ENCODE results near the gene ERFL.

The ERFL gene

DNA sequence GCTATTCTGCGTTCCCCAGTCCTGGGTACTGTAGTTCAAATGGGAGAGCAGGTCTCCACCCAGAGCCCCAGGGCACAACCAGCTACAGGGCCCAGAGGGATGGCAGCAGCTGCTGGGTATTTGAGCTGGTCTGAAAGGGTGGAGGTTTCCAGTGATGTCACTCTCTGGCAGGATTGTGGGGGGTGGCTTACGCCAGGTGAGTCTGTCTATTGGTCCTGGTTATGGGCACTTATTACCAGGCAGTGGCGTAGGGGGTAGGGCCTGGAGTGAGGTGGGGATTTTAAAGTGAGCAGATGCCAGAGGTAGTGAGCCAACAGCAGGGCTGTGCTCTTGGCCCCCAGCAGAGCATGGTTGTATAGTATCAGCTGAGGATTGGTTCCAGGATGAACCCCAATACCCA lies 62.0 kb downstream of the ERFL start:
- peaks cover 60 to 71% of the 10 kb centered on the region in 2 donors for H3K36me3 ChIP-seq (ENCODE audit: control insufficient read depth in 1 of 2, insufficient read depth in 2 of 2, low read length in 2 of 2)

DNA sequence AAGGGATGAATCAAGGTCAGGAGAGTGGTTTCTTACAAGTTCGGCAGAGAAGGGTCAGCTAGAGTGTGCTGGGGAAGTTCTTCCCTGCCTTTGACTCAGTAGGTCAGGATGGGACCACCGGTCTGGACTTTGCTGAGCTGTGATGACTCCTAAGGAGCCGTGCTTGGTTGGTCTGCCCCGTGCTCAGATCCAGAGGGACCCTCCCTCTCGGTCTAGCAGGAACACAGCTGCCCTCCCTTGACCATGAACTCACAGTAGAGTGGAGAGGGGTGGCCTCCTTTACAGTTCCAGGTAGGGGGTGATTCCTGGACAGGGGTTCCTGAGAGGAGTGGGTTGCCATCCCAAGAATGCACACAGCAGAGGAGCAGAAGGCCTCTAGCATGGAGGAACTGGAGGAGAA lies 63.9 kb downstream of the ERFL start:
- Histone ChIP-seq H3K27me3 (ENCODE audit: low read depth, low read length) (no peaks in the 10 kb centered on the region), H3K4me3 (ENCODE audit: low read depth in 1 of 2, low read length in 2 of 2) (no peak overlapping the region), H3K36me3 (ENCODE audit: control insufficient read depth in 1 of 2, insufficient read depth in 2 of 2, low read length in 2 of 2) (peaks cover 54 to 62% of the 10 kb centered on the region in 2 donors), H3K4me1 (ENCODE audit: control insufficient read depth in 1 of 2, insufficient read depth in 2 of 2, low read length in 2 of 2) (peaks cover 27 to 39% of the 10 kb centered on the region in 2 donors), H3K9me3 (ENCODE audit: control insufficient read depth in 1 of 2, low read length in 2 of 2) (no peaks in the 10 kb centered on the region), H3K27ac (ENCODE audit: low read length) (peak overlapping the region; percentile 6)

More for the DNA sequence above, 62.0 kb downstream of the ERFL start:
- no peak overlapping the region for H3K27ac ChIP-seq (ENCODE audit: low read length)
- H3K4me1 ChIP-seq (ENCODE audit: control insufficient read depth in 1 of 2, insufficient read depth in 2 of 2, low read length in 2 of 2), result peaks cover 25 to 29% of the 10 kb centered on the region in 2 donors
- H3K27me3 ChIP-seq (ENCODE audit: low read depth, low read length), result no peaks in the 10 kb centered on the region
- H3K9me3 ChIP-seq (ENCODE audit: control insufficient read depth in 1 of 2, low read length in 2 of 2), result no peaks in the 10 kb centered on the region
- no peak overlapping the region for H3K4me3 ChIP-seq (ENCODE audit: low read depth in 1 of 2, low read length in 2 of 2)

DNA sequence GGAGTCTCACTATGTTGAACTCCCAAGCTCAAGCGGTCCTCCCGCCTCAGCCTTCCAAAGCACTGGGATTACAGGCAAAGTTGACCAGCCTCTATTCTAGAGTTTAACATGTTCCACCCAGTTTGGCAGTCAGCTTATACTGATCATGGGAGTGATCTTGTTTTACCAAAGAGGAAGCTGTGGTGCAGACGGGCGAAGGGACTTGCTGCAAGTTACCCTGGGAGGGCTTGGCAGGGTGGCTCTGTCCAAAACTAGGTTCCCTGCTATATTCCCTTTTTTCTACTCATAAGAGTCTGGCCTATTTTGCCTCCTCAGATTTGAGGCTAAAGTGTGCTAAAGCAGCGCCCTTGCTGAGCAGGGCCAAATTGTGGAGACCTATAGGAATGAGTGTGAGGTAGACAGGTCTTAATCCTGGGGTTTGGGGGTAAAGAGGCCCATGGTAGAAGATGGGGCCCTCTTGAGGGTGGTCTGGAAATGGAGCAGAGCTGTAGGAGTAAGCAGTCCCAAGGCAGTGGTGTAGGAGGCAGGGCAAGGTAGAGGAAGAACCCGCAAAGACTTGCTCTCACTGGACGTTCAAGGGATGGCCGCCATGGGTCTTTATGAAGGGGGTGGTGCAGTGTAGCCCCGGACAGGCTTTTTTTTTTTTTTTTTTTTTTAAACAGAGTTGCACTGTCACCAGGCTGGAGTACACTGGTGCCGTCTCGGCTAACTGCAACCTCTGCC lies 64.9 kb downstream of the ERFL start:
- H3K4me3 ChIP-seq (ENCODE audit: low read depth in 1 of 2, low read length in 2 of 2), result no peak overlapping the region
- peaks cover 50 to 52% of the 10 kb centered on the region in 2 donors for H3K36me3 ChIP-seq (ENCODE audit: control insufficient read depth in 1 of 2, insufficient read depth in 2 of 2, low read length in 2 of 2)
- peaks cover 27 to 37% of the 10 kb centered on the region in 2 donors for H3K4me1 ChIP-seq (ENCODE audit: control insufficient read depth in 1 of 2, insufficient read depth in 2 of 2, low read length in 2 of 2)
- no peaks in the 10 kb centered on the region for H3K27me3 ChIP-seq (ENCODE audit: low read depth, low read length)
- no peaks in the 10 kb centered on the region for H3K9me3 ChIP-seq (ENCODE audit: control insufficient read depth in 1 of 2, low read length in 2 of 2)
- no peak overlapping the region for H3K27ac ChIP-seq (ENCODE audit: low read length)

DNA sequence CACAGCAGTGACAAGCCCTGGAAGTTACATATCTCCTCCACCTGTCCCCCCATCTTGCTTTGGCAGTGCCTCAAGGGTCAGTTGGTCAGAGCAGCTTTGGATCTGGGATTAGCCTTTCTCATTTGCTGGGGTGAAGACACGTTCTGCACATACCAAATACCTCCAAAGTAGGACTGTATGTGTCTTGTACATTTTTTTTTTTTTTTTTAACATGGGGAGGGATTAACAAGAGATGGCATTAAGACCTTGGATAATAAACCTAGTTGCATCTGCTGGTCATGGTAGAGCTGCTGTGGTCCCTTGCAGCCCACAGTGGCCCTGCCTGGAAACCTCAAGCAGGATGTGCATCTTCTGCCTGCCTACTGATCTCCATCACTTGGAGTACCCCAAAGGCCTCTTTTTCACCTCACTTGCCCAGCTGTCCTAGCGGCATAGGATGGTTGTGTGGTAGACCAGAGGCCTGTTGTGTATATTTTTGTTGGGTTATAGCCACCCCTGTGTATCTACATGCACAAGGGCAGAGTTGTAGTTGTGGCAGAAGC lies 65.7 kb downstream of the ERFL start:
- H3K9me3 ChIP-seq (ENCODE audit: control insufficient read depth in 1 of 2, low read length in 2 of 2), result no peaks in the 10 kb centered on the region
- H3K4me1 ChIP-seq (ENCODE audit: control insufficient read depth in 1 of 2, insufficient read depth in 2 of 2, low read length in 2 of 2), result peaks cover 22 to 32% of the 10 kb centered on the region in 2 donors
- no peaks in the 10 kb centered on the region for H3K27me3 ChIP-seq (ENCODE audit: low read depth, low read length)
- H3K36me3 ChIP-seq (ENCODE audit: control insufficient read depth in 1 of 2, insufficient read depth in 2 of 2, low read length in 2 of 2), result peaks cover 43 to 46% of the 10 kb centered on the region in 2 donors
- no peak overlapping the region for H3K4me3 ChIP-seq (ENCODE audit: low read depth in 1 of 2, low read length in 2 of 2)
- peak overlapping the region; percentile 98 for H3K27ac ChIP-seq (ENCODE audit: low read length)

DNA sequence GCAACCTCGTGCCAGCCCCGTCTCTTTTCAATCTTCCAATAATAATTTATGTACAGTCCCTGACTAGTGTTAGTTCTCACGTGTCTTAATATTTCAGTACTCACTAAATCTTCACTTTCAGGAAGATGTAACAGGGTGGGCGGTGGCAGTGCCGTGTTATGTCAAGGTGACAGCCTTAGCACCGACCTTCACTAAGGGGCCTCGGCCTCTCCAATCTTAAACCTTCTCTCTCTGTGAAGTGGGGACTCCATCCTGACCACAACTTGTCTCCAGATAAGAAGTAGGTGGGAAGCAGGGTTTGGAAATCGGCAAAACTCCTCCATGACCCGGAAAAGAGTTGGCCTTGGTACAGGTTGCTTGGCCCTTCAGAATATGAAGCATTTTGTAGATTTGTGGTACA lies 66.4 kb downstream of the ERFL start:
- H3K4me3 ChIP-seq (ENCODE audit: low read depth in 1 of 2, low read length in 2 of 2), result peak overlapping the region; percentile 84 to 87
- H3K36me3 ChIP-seq (ENCODE audit: control insufficient read depth in 1 of 2, insufficient read depth in 2 of 2, low read length in 2 of 2), result peaks cover 43 to 46% of the 10 kb centered on the region in 2 donors
- peaks cover 22 to 32% of the 10 kb centered on the region in 2 donors for H3K4me1 ChIP-seq (ENCODE audit: control insufficient read depth in 1 of 2, insufficient read depth in 2 of 2, low read length in 2 of 2)
- H3K27ac ChIP-seq (ENCODE audit: low read length), result peak overlapping the region; percentile 98
- no peaks in the 10 kb centered on the region for H3K9me3 ChIP-seq (ENCODE audit: control insufficient read depth in 1 of 2, low read length in 2 of 2)
- H3K27me3 ChIP-seq (ENCODE audit: low read depth, low read length), result no peaks in the 10 kb centered on the region

DNA sequence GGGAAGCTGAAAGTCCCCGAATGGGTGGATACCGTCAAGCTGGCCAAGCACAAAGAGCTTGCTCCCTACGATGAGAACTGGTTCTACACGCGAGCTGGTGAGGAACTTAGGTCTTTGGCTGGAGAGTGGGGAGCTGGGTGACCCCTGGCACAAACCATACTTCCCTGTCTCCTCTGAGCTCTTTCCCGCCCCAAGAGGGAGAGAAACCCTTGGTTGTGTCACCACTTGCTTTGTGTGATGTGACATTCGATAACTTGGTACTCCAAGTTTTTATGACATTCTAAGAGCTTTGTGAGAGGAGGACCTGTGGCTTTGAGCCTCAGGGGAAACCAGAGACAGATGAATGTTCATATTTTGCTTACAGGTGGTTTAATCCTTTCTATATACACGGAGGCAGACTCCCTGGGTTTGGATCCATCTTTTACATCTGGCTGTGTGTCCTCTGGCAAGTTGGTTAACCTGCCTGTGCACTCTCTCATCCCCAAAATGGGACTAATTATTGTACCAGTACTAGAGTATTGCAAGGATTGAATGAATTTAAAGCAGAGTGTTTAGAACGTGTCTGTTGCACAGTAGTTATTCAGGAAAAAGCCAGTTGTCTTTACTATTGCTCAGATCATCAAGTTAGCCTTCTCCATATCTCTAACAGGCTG lies 67.0 kb downstream of the ERFL start:
- Histone ChIP-seq H3K27ac (ENCODE audit: low read length) (peak overlapping the region; percentile 98), H3K4me1 (ENCODE audit: control insufficient read depth in 1 of 2, insufficient read depth in 2 of 2, low read length in 2 of 2) (peaks cover 22 to 32% of the 10 kb centered on the region in 2 donors), H3K27me3 (ENCODE audit: low read depth, low read length) (no peaks in the 10 kb centered on the region), H3K4me3 (ENCODE audit: low read depth in 1 of 2, low read length in 2 of 2) (peak overlapping the region; percentile 84 to 87), H3K9me3 (ENCODE audit: control insufficient read depth in 1 of 2, low read length in 2 of 2) (no peaks in the 10 kb centered on the region), H3K36me3 (ENCODE audit: control insufficient read depth in 1 of 2, insufficient read depth in 2 of 2, low read length in 2 of 2) (peaks cover 40 to 46% of the 10 kb centered on the region in 2 donors)

DNA sequence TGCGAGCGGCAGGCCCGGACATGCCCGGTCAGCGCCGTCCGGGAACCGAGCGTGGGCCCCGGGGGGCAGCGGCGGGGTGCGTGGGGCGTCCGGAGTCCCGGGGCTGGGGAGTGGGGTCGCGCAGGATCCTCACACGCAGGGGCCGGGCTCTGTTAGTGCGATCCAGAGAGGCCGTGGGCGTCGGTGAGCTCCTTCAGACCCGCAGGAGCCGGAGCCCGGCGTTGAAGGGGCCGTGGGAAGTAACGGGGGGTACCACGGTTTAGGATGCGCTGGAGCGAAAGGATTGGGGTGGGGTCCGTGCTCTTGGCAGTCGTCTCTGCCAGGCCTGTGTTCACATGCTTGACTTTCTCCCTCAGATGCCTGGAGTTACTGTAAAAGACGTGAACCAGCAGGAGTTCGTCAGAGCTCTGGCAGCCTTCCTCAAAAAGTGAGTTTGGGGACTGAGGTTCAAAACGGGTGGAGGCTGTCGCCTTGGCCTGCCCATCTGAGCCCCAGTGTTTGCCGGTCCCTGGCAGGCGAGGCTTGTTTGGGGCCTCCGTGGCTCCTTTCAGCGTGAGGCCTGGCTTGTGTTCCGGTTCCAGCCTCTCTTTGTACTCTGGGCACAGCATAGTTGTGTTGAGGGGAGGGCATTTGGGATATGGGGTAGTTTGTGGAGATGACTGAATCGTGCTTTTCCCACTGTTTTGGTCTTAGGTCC lies 67.7 kb downstream of the ERFL start:
- peaks cover 22 to 32% of the 10 kb centered on the region in 2 donors for H3K4me1 ChIP-seq (ENCODE audit: control insufficient read depth in 1 of 2, insufficient read depth in 2 of 2, low read length in 2 of 2)
- H3K9me3 ChIP-seq (ENCODE audit: control insufficient read depth in 1 of 2, low read length in 2 of 2), result no peaks in the 10 kb centered on the region
- H3K4me3 ChIP-seq (ENCODE audit: low read depth in 1 of 2, low read length in 2 of 2), result peak overlapping the region; percentile 84 to 87
- peaks cover 38 to 45% of the 10 kb centered on the region in 2 donors for H3K36me3 ChIP-seq (ENCODE audit: control insufficient read depth in 1 of 2, insufficient read depth in 2 of 2, low read length in 2 of 2)
- no peaks in the 10 kb centered on the region for H3K27me3 ChIP-seq (ENCODE audit: low read depth, low read length)
- peak overlapping the region; percentile 98 for H3K27ac ChIP-seq (ENCODE audit: low read length)

DNA sequence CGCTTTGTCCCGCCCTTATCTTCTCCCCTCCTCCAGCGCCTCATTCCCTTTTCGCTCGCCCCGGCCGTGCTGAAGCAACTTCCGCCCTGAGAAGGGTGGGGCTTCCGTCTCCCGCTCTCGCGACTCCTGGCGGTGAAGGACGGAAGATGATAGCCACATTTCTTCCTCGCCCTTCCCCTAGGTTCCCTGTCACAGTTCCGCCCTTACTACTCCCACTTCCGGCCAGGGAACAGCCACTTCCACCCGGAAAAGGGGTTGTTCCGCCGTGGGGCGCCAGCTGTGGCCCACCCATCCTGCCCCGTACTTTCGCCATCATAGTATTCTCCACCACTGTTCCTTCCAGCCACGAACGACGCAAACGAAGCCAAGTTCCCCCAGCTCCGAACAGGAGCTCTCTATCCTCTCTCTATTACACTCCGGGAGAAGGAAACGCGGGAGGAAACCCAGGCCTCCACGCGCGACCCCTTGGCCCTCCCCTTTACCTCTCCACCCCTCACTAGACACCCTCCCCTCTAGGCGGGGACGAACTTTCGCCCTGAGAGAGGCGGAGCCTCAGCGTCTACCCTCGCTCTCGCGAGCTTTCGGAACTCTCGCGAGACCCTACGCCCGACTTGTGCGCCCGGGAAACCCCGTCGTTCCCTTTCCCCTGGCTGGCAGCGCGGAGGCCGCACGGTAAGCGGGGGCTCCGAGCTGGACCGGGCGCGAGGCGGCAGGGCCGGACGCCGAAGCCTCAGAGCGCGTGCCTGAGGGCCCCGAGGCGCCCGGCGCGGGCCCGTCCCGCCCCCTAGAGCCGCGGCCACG lies 68.4 kb downstream of the ERFL start, which contains the start of gene RPS19:
TSS of gene RPS19 (plus strand) at position 638 of the 801 bp plus-strand sequence. CDS start 520 bp downstream, outside the sequence.
- Histone ChIP-seq H3K4me3 (ENCODE audit: low read depth in 1 of 2, low read length in 2 of 2) (peak within 1 kb of the TSS; percentile 84 to 87), H3K36me3 (ENCODE audit: control insufficient read depth in 1 of 2, insufficient read depth in 2 of 2, low read length in 2 of 2) (peaks cover 33 to 38% of the 10 kb centered on the region in 2 donors), H3K9me3 (ENCODE audit: control insufficient read depth in 1 of 2, low read length in 2 of 2) (no peaks in the 10 kb centered on the region), H3K4me1 (ENCODE audit: control insufficient read depth in 1 of 2, insufficient read depth in 2 of 2, low read length in 2 of 2) (peaks cover 22 to 32% of the 10 kb centered on the region in 2 donors), H3K27me3 (ENCODE audit: low read depth, low read length) (no peaks in the 10 kb centered on the region), H3K27ac (ENCODE audit: low read length) (peak within 1 kb of the TSS; percentile 98)

DNA sequence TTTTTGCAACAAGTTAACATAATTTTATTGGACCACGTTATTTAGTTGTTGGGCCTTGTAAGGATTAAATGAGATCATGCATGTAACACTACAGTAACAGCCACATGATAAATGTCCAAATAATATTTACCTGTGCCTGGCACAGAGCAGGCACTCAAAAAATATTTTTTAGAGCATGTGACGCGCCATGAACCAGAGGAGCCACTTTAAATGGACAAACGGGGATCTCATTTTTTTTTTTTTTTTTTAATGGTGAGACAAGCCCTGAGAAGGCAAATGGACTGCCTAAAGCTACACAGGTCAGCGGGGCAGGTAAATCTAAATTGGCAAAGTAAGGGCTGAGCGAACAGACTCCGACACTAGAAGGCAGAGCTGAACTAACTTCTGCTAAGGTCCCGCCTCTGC lies 69.0 kb downstream of the ERFL start:
- Histone ChIP-seq H3K36me3 (ENCODE audit: control insufficient read depth in 1 of 2, insufficient read depth in 2 of 2, low read length in 2 of 2) (peaks cover 27 to 32% of the 10 kb centered on the region in 2 donors), H3K9me3 (ENCODE audit: control insufficient read depth in 1 of 2, low read length in 2 of 2) (no peaks in the 10 kb centered on the region), H3K27me3 (ENCODE audit: low read depth, low read length) (no peaks in the 10 kb centered on the region), H3K27ac (ENCODE audit: low read length) (peak overlapping the region; percentile 98), H3K4me3 (ENCODE audit: low read depth in 1 of 2, low read length in 2 of 2) (peak overlapping the region; percentile 28 to 87), H3K4me1 (ENCODE audit: control insufficient read depth in 1 of 2, insufficient read depth in 2 of 2, low read length in 2 of 2) (peaks cover 20 to 32% of the 10 kb centered on the region in 2 donors)
